HL-60 (cell line): ENCODE results near the gene MRM1.

Experiments used
- SPI1 ChIP-seq: IDR thresholded peaks from 2 replicates; pipeline ENCODE4 v1.6.1; 2012; ENCODE audit warnings: low read depth, mild to moderate bottlenecking, borderline replicate concordance
- TF ChIP-seq, protein P1 (sequence below): IDR thresholded peaks from one replicate; pipeline ENCODE4 v1.5.1; 2011; ENCODE audit warnings: low read length, control low read depth, inconsistent platforms; ENCODE audit not compliant: insufficient read depth
- TF ChIP-seq, protein P2 (sequence below): IDR thresholded peaks from 2 replicates; pipeline ENCODE4 v1.6.1; 2012; ENCODE audit warnings: low read depth; ENCODE audit not compliant: insufficient replicate concordance

DNA sequence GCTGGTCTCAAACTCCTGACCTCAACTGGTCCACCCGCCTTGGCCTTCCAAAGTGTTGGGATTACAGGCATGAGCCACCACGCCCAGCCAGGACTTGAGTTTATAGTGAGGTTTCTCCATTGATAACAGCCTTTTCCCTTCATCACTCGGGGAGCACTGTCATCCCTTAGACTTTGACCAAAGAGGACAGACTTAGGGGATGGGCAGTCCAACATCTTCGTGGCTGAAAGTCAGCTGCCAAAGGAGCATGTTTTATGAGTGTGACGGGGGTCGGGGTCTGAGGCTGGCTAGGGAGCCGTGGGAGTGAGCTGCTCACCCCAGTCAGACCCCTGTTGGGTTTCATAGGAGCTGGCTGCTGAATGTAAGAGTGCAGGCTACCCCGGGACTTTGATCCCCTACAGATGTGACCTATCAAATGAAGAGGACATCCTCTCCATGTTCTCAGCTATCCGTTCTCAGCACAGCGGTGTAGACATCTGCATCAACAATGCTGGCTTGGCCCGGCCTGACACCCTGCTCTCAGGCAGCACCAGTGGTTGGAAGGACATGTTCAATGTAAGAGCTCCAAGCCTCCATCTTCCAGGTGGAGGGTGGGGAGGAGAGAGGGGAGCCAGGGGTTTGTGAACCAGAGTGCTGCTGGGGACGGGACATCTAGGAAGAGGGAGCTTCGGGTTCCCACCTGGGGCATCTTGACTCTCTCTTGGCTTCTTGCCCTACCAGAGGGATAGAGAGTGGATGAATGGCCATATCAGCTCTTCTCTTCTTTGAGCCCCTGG lies 6.6 kb upstream of the MRM1 start:
- TF ChIP-seq, protein P1, sequence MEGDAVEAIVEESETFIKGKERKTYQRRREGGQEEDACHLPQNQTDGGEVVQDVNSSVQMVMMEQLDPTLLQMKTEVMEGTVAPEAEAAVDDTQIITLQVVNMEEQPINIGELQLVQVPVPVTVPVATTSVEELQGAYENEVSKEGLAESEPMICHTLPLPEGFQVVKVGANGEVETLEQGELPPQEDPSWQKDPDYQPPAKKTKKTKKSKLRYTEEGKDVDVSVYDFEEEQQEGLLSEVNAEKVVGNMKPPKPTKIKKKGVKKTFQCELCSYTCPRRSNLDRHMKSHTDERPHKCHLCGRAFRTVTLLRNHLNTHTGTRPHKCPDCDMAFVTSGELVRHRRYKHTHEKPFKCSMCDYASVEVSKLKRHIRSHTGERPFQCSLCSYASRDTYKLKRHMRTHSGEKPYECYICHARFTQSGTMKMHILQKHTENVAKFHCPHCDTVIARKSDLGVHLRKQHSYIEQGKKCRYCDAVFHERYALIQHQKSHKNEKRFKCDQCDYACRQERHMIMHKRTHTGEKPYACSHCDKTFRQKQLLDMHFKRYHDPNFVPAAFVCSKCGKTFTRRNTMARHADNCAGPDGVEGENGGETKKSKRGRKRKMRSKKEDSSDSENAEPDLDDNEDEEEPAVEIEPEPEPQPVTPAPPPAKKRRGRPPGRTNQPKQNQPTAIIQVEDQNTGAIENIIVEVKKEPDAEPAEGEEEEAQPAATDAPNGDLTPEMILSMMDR, result no peak
- no peak for TF ChIP-seq SPI1
- TF ChIP-seq, protein P2, sequence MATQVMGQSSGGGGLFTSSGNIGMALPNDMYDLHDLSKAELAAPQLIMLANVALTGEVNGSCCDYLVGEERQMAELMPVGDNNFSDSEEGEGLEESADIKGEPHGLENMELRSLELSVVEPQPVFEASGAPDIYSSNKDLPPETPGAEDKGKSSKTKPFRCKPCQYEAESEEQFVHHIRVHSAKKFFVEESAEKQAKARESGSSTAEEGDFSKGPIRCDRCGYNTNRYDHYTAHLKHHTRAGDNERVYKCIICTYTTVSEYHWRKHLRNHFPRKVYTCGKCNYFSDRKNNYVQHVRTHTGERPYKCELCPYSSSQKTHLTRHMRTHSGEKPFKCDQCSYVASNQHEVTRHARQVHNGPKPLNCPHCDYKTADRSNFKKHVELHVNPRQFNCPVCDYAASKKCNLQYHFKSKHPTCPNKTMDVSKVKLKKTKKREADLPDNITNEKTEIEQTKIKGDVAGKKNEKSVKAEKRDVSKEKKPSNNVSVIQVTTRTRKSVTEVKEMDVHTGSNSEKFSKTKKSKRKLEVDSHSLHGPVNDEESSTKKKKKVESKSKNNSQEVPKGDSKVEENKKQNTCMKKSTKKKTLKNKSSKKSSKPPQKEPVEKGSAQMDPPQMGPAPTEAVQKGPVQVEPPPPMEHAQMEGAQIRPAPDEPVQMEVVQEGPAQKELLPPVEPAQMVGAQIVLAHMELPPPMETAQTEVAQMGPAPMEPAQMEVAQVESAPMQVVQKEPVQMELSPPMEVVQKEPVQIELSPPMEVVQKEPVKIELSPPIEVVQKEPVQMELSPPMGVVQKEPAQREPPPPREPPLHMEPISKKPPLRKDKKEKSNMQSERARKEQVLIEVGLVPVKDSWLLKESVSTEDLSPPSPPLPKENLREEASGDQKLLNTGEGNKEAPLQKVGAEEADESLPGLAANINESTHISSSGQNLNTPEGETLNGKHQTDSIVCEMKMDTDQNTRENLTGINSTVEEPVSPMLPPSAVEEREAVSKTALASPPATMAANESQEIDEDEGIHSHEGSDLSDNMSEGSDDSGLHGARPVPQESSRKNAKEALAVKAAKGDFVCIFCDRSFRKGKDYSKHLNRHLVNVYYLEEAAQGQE, result no peak
